K562 (cell line): Measurements from ENCODE around the gene CADM2.

ENCODE experiments used
- CBFB ChIP-seq: sonication (generic); formaldehyde crosslinking; IDR thresholded peaks from 2 replicates; pipeline ENCODE4 v1.4.0; 2020; ENCODE audit warnings: mild to moderate bottlenecking, missing genetic modification reagents
- FOS ChIP-seq: IDR thresholded peaks from 3 replicates; pipeline ENCODE4 v1.6.1; 2011; ENCODE audit not compliant: insufficient read length; ENCODE audit errors: extremely low read depth
- MEIS2 ChIP-seq: fragments of 450-650 bp; IDR thresholded peaks from 2 replicates; pipeline ENCODE4 v1.6.1; 2014; ENCODE audit warnings: mild to moderate bottlenecking; ENCODE audit not compliant: partially characterized antibody
- SAFB2 ChIP-seq: fragments of 200-400 bp; formaldehyde crosslinking; IDR thresholded peaks from 2 replicates; pipeline ENCODE4 v1.6.1; 2018; ENCODE audit warnings: borderline replicate concordance, low read length, low read depth, moderate library complexity; ENCODE audit not compliant: severe bottlenecking
- ZNF253 ChIP-seq: fragments of 250-450 bp; sonication (Bioruptor Pico); conservative IDR thresholded peaks from 2 replicates; pipeline ENCODE4 v1.6.1; 2021; ENCODE audit warnings: mild to moderate bottlenecking
- TF ChIP-seq, protein P1 (sequence below): sonication (generic); formaldehyde crosslinking; IDR thresholded peaks from 2 replicates; pipeline ENCODE4 v1.8.0; 2022; ENCODE audit warnings: mild to moderate bottlenecking, missing genetic modification reagents

DNA sequence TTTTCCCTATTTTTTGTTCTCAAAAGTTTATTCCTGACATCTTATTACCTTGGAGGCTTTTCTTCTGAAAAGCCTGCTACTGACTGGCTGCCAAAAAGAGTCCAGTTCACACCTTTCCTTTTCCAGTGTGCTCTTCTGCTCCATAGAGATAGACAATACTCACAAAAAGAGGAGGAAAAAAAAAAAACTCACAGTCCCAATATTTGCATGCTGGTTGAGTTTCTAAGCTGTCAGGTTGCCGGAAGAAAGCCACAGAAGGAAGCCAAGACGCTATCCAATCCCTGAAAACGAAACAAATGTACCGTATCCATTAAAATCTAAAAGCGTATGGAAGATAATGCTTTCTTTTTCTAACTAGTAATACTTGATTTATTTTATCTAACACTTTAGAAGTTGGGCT, 299.5 kb downstream of the CADM2 start:
- TF ChIP-seq, protein P1, sequence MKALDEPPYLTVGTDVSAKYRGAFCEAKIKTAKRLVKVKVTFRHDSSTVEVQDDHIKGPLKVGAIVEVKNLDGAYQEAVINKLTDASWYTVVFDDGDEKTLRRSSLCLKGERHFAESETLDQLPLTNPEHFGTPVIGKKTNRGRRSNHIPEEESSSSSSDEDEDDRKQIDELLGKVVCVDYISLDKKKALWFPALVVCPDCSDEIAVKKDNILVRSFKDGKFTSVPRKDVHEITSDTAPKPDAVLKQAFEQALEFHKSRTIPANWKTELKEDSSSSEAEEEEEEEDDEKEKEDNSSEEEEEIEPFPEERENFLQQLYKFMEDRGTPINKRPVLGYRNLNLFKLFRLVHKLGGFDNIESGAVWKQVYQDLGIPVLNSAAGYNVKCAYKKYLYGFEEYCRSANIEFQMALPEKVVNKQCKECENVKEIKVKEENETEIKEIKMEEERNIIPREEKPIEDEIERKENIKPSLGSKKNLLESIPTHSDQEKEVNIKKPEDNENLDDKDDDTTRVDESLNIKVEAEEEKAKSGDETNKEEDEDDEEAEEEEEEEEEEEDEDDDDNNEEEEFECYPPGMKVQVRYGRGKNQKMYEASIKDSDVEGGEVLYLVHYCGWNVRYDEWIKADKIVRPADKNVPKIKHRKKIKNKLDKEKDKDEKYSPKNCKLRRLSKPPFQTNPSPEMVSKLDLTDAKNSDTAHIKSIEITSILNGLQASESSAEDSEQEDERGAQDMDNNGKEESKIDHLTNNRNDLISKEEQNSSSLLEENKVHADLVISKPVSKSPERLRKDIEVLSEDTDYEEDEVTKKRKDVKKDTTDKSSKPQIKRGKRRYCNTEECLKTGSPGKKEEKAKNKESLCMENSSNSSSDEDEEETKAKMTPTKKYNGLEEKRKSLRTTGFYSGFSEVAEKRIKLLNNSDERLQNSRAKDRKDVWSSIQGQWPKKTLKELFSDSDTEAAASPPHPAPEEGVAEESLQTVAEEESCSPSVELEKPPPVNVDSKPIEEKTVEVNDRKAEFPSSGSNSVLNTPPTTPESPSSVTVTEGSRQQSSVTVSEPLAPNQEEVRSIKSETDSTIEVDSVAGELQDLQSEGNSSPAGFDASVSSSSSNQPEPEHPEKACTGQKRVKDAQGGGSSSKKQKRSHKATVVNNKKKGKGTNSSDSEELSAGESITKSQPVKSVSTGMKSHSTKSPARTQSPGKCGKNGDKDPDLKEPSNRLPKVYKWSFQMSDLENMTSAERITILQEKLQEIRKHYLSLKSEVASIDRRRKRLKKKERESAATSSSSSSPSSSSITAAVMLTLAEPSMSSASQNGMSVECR (CRISPR knock-in tag), result no peak
- TF ChIP-seq CBFB, result no peak
- TF ChIP-seq ZNF253 (CRISPR knock-in tag), result no peak
- TF ChIP-seq MEIS2, result no peak
- TF ChIP-seq FOS, result no peak
- TF ChIP-seq SAFB2, result no peak
